Measurements from ENCODE around the gene BANK1. TPM values are rescaled to one million over a fixed set of nuclear protein-coding genes. Genes with fewer than 3 reads are reported as not detected.

Gene BANK1
- total RNA-seq, 4 donors from 2014 or later: 0.27 to 1.2 (median 0.51) TPM

DNA sequence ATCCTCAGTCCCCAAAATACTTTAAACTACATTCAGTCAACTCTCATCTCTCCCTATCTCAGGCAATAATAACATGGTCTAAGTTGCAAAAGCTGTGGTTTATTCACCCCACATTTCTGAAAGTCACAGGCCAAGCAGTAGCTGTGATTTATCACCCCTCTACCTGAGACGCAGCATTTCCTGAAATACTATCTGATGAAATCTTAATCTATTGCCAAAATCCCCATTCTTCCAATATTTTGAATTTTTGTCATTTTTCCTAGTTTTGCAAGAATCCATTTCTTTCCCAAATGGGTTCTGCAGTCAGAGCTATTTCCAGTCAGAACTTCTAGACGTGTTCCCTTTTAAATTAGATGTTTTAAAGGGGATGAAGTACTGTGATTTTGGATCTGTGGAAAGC is 148.3 kb downstream of the BANK1 start:
- TF ChIP-seq POLR2A (IDR thresholded peaks at IDR 0.05): no peak
- TF ChIP-seq, protein P1, sequence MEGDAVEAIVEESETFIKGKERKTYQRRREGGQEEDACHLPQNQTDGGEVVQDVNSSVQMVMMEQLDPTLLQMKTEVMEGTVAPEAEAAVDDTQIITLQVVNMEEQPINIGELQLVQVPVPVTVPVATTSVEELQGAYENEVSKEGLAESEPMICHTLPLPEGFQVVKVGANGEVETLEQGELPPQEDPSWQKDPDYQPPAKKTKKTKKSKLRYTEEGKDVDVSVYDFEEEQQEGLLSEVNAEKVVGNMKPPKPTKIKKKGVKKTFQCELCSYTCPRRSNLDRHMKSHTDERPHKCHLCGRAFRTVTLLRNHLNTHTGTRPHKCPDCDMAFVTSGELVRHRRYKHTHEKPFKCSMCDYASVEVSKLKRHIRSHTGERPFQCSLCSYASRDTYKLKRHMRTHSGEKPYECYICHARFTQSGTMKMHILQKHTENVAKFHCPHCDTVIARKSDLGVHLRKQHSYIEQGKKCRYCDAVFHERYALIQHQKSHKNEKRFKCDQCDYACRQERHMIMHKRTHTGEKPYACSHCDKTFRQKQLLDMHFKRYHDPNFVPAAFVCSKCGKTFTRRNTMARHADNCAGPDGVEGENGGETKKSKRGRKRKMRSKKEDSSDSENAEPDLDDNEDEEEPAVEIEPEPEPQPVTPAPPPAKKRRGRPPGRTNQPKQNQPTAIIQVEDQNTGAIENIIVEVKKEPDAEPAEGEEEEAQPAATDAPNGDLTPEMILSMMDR (IDR thresholded peaks at IDR 0.05): no peak
- Histone ChIP-seq H3K27me3 (no peaks in the 10 kb centered on the region), H3K9me3 (no peaks in the 10 kb centered on the region), H3K4me3 (no peak overlapping the region), H3K27ac (no peak overlapping the region), H3K36me3 (no peaks in the 10 kb centered on the region), H3K4me1 (no peaks in the 10 kb centered on the region)
- intact Hi-C loops (cut with DNase I): no loop called here
- DNase-seq: no peak
- 74 to 83% methylated on average over 2 of the region's 2 CpGs for WGBS, 2 donors

DNA sequence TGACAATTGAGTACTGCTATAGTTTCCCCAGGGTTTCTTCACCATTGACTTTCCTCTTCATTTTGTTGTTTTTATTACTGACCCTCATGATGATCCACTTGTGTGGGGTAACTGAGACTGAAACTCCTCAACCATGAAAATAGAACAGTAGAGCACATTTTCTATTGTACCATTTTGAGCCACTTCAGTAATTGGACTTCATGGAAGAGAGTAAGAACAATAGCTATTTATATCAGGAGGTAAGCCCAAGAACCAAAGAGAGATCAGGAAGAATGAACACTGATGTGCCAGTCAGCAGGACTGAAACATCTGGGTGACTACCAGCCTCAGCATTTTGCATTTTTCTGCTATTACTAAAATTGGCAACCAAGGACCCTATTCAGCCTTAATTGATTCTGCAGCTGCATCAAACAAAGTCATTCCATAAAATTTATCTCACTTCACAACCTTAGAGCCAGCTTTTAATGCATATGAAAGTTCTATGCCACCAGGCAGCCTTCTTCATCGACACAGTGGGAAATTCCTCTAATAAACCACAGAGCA is 151.4 kb downstream of the BANK1 start:
- intact Hi-C loops (cut with DNase I): no loop called here
- WGBS, 2 donors: 89% methylated on average over 1 of the region's 1 CpG; no CpG with 5 or more reads in 1 of the 2 donors

DNA sequence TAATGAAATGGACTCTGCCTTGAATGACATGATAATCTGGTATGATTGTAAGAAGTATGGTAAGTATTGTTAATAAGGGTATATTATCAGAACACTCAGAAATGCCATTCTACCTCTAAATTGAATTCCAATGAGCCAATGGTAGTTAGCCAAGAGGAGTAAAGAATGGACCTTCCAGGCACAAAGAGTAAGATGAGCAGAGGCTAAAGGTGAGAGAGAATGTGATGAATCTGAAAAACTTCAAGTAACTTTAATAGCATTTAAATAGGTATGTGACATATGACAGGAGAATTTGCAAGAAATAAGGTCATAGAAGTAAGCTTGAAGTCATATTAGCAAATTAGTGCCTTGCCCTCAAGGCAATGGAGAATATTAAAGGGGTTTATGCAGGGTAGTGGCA is 152.4 kb downstream of the BANK1 start:
- no peaks in the 10 kb centered on the region for H3K9me3 ChIP-seq
- no peak overlapping the region for H3K27ac ChIP-seq
- intact Hi-C loops (cut with DNase I): no loop called here
- no peak overlapping the region for H3K4me3 ChIP-seq
- no peak for DNase-seq
- no peak for TF ChIP-seq POLR2A (IDR thresholded peaks at IDR 0.05)
- TF ChIP-seq, protein P1 (IDR thresholded peaks at IDR 0.05): no peak
- H3K36me3 ChIP-seq: no peaks in the 10 kb centered on the region
- no peaks in the 10 kb centered on the region for H3K4me1 ChIP-seq
- no peaks in the 10 kb centered on the region for H3K27me3 ChIP-seq

More for the DNA sequence above, 151.4 kb downstream of the BANK1 start:
- Histone ChIP-seq H3K4me1 (no peaks in the 10 kb centered on the region), H3K27ac (no peak overlapping the region), H3K9me3 (no peaks in the 10 kb centered on the region), H3K4me3 (no peak overlapping the region), H3K27me3 (no peaks in the 10 kb centered on the region), H3K36me3 (no peaks in the 10 kb centered on the region)
- no peak for DNase-seq
- no peak for TF ChIP-seq POLR2A (IDR thresholded peaks at IDR 0.05)
- TF ChIP-seq, protein P1 (IDR thresholded peaks at IDR 0.05): no peak

DNA sequence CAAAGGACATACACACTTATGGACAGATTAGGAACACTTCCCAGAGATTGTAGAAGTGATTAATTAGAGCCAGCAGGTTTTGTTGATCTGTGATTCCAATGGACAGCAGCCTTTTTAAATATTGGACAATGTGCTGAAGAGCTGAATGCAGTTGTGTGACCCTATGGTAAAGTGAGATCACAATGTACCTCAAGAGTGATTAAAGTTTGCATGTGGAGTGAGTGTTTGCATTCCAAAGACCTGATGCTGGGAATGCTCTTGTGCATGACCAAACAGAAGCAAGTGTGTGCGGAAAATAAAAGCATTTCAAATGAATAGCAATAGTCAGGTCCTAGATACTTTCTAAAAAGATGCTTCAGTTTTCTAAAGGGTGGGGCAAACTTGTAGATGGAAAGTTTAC is 154.1 kb downstream of the BANK1 start:
- WGBS, 2 donors: 79 to 92% methylated on average over 1 of the region's 1 CpG
- TF ChIP-seq, protein P1 (IDR thresholded peaks at IDR 0.05): no peak
- no peak for TF ChIP-seq POLR2A (IDR thresholded peaks at IDR 0.05)
- Histone ChIP-seq H3K4me1 (no peaks in the 10 kb centered on the region), H3K27ac (no peak overlapping the region), H3K36me3 (no peaks in the 10 kb centered on the region), H3K4me3 (no peak overlapping the region), H3K27me3 (no peaks in the 10 kb centered on the region), H3K9me3 (no peaks in the 10 kb centered on the region)
- DNase-seq: no peak
- intact Hi-C loops (cut with DNase I): no loop called here

DNA sequence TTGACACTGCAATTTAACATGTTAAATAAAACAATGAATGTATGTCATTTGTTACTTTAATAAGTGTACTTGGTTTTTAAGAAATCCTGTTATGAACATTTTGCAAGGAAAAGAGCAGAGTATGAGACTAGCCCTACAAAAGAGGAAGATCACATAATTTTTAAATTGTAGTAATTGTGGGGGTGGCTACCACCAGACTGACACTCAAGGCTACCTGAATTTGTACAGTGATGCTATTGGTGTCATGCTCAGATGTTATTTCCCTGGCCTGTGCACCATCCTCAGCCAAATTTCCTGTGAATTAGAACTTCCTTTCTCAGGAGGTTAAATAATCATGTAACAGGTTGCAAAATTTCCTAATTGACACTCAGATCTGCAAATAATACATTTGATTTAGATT is 157.5 kb downstream of the BANK1 start:
- no peak for DNase-seq
- intact Hi-C loops (cut with DNase I): no loop called here
- no peak for TF ChIP-seq POLR2A (IDR thresholded peaks at IDR 0.05)
- TF ChIP-seq, protein P1 (IDR thresholded peaks at IDR 0.05): no peak
- H3K27ac ChIP-seq: no peak overlapping the region
- H3K36me3 ChIP-seq: no peaks in the 10 kb centered on the region
- H3K27me3 ChIP-seq: no peaks in the 10 kb centered on the region
- H3K4me3 ChIP-seq: no peak overlapping the region
- no peaks in the 10 kb centered on the region for H3K4me1 ChIP-seq
- no peaks in the 10 kb centered on the region for H3K9me3 ChIP-seq
